GOT3 (cell line): Measurements from ENCODE around the gene C5orf52.
"Not testable (repeated sequence)": the region's sequence is repeated elsewhere in the genome, so short reads cannot be mapped to it uniquely, and the experiment has no call there.

Experiments used
- DNase-seq: peaks from one replicate; lab custom pipeline; 2025; ENCODE audit warnings: mixed read lengths; lab: John Stamatoyannopoulos, UW

The C5orf52 gene

GRCh38 chr5:157670662-157671591, at the start of gene C5orf52:
Gene C5orf52, plus strand, starts transcription at chr5:157671533. Its CDS starts 82 bp downstream, at chr5:157671615.
- no peak for DNase-seq

GRCh38 chr5:157624144-157624543, 47.2 kb upstream of the C5orf52 start:
- DNase-seq: no peak

GRCh38 chr5:157626831-157627230, 44.5 kb upstream of the C5orf52 start:
- DNase-seq: no peak

- no peak for DNase-seq
Observed at GRCh38 chr5:157630341-157630740, 41.0 kb upstream of the C5orf52 start.

GRCh38 chr5:157640406-157641066, 30.8 kb upstream of the C5orf52 start:
- DNase-seq: no peak

DNA sequence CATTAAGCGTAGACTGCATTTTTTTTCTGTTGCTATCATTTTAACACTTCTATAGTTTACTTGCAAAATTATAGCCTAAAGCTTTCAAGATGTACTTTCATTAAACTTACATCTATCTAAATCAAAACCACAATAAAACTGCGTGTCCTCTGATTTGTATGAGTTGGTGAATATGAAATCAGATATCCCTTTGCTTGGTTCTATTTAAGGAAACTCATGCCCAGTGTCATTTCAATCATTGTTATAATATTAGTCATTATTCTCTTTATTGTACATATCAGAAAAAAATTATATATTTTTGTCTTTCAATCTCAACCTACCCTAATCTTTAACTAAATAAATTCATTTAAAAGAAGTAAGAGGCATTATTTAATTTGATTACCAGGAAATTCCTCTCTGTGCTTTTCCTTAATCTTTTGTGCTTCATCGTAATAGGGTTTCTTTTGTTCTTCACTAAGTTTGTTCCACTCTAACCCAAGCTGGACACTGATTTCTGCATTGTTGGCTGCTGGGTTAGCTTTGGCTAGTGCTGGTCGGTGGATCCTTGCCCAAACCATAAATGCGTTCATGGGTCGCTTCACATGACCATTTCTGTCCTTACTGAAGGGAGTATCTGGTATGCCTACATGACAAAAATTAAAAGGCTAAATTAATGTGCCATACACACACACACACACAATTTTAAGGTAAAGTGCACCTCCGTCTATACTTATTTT, 22.9 kb upstream of the C5orf52 start:
- DNase-seq: no peak

- DNase-seq: no peak
Observed at GRCh38 chr5:157649101-157649500, 22.2 kb upstream of the C5orf52 start.

GRCh38 chr5:157650991-157651611, 20.2 kb upstream of the C5orf52 start:
- no peak for DNase-seq

- no peak for DNase-seq
Observed at GRCh38 chr5:157651623-157652376, 19.5 kb upstream of the C5orf52 start.

DNA sequence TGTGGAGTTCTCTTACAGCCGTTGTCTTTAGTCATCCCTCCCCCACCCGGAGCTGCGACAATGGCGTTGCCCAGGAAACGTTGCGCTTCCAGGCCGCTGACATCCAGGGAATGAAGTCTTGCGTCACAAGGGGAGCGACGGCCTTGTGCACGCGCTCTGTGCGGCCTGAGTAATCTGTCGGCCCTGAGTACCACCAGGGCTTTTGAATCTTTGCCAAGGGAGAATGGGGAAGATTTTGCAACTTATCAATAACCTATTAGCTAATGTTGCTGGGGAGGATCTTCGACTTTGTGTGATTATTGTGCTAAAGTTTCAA, 19.0 kb upstream of the C5orf52 start, which contains the start of gene SOX30:
Gene SOX30, minus strand, starts transcription at position 62 of the 316 bp plus-strand sequence. CDS start 360 bp downstream, outside the sequence.
- DNase-seq: no peak

GRCh38 chr5:157657516-157657915, 13.8 kb upstream of the C5orf52 start:
- DNase-seq: no peak

- no peak for DNase-seq
Observed at GRCh38 chr5:157658893-157659292, 12.4 kb upstream of the C5orf52 start.

GRCh38 chr5:157659868-157660660, 11.3 kb upstream of the C5orf52 start:
- no peak for DNase-seq

- no peak for DNase-seq
Observed at GRCh38 chr5:157665467-157666070, 5.8 kb upstream of the C5orf52 start.

GRCh38 chr5:157668356-157668755, 3.0 kb upstream of the C5orf52 start:
- no peak for DNase-seq

GRCh38 chr5:157669701-157670097, 1.6 kb upstream of the C5orf52 start:
- no peak for DNase-seq

- no peak for DNase-seq
Observed at GRCh38 chr5:157671592-157672330, 428 bp downstream of the C5orf52 start.

GRCh38 chr5:157672976-157673375, 1.6 kb downstream of the C5orf52 start:
- DNase-seq: no peak

GRCh38 chr5:157674351-157674750, 3.0 kb downstream of the C5orf52 start:
- not testable (repeated sequence) for DNase-seq
